HG03103 (cell line): Measurements from ENCODE around the gene WDR53.
"Not testable (repeated sequence)": the region's sequence is repeated elsewhere in the genome, so short reads cannot be mapped to it uniquely, and the experiment has no call there.

Source experiments
- ATAC-seq: cut with Tn5 transposase; IDR thresholded peaks from one replicate; pipeline ENCODE4 v1.9.1; 2021; ENCODE audit warnings: low read depth; ENCODE audit not compliant: unreplicated experiment

The WDR53 gene

DNA sequence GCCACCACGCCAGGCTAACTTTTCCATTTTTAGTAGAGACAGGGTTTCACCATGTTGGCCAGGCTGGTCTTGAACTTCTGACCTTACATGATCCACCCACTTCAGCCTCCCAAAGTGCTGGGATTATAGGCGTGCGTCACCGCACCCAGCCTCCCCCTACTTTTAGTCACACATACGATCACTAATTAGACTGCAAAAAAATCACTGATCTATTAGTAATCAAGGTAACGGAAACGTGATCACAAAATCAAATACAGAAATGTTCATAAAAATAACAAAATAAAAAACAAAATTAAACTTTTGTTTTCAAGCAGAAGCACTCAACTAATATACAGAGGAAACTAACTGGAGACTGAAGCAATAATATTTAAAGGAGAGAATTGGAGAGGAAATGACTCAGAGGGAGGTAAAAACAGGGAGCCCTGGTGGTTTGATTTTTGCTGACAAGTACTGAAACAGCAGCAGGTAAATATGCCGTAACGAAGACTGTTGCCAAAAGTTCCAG lies 4.6 kb downstream of the WDR53 start:
- no peak for ATAC-seq

GRCh38 chr3:196559826-196560225 lies 8.5 kb downstream of the WDR53 start:
- no peak for ATAC-seq

DNA sequence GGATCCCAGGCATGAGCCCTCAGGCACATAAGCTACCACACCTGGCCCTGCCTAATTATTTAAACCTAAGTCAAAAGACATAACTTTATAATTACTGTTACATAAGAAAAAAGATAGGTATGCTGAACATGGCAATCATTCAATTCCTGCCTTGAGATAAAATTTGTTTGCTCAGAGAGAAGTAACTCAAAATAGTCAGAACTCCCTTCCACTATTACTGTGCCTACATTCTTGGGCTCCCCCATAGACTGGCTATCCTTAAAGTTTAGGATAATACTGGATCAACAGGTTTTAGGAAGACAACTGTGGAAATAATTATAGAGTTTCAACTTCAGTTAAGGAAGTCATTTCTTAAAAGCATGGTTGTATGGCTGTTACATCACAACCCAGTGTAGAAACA lies 9.9 kb downstream of the WDR53 start:
- no peak for ATAC-seq

- ATAC-seq = no peak
These were observed 11.1 kb downstream of the WDR53 start for GRCh38 chr3:196557236-196557635.

DNA sequence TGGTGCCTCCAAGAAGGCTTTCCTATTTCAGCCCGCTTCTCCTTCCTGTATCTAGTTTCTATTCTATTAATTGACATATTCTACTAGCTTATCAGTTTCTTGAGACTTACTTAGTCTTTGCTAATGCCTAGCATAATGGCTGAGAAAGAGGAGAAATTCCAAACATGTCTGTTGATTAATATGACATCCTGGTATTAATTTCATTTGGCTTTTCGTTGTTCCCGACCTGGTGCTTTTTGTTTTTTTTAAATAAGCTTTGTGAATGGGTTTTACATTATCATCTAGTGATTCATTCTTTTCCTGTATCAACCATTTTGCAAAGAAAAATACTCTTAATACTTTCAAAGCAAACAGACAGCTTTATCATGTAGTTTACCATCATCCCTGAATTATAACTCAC lies 13.1 kb downstream of the WDR53 start:
- no peak for ATAC-seq

GRCh38 chr3:196554205-196554604 lies 14.1 kb downstream of the WDR53 start:
- ATAC-seq = no peak

DNA sequence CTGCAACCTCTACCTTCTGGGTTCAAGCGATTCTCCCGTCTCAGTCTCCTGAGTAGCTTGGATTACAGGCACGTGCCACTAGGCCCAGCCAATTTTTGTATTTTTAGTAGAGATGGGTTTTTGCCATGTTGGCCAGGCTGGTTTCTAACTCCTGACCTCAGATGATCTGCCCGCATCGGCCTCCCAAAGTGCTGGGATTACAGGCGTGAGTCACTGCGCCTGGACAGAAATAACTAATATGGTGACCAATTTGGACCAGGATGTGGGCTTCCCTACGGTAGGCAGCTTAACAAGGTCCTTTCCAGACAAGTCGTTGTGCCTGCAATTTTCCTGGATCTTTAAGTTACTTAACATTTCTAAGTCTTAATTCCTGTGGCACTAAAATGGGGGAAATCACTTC lies 14.8 kb downstream of the WDR53 start:
- ATAC-seq = no peak

DNA sequence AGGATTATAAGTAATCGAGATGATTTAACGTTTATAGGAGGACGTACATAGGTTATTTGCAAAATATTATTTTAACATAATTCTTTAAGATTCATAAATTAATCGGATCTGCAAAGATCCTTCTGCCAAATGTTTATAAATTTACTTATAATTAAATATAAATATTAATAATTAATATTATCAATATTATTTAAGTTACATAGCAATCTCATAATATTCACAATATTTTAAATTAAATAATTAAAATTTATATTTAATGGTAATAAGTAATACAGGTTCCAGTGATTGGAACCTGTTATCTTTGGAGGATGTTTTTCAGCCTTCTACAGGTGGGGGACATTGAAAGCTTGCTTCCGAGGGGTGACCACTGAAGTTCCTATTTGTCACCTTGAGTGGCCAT lies 16.1 kb downstream of the WDR53 start:
- no peak for ATAC-seq

GRCh38 chr3:196550172-196550571 lies 18.2 kb downstream of the WDR53 start:
- ATAC-seq = not testable (repeated sequence)

DNA sequence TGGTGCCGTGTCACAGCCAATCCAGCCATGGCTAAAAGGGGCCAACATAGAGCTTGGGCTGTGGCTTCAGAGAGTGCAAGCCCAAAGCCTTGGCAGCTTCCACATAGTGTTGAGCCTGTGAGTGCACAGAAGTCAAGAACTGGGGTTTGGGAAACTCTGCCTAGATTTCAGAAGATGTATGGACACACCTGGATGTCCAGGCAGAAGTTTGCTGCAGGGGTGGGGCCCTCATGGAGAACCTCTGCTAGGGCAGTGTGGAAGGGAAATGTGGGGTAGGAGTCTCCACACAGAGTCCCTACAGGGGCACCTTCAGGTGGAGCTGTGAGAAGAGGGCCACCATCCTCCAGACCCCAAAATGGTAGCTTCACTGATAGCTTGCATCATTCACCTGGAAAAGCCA lies 19.0 kb downstream of the WDR53 start:
- ATAC-seq = not testable (repeated sequence)

GRCh38 chr3:196547067-196547466 lies 21.3 kb downstream of the WDR53 start:
- no peak for ATAC-seq

- no peak for ATAC-seq
These were observed 21.8 kb downstream of the WDR53 start for GRCh38 chr3:196546537-196546936.

GRCh38 chr3:196544491-196544992 lies 23.8 kb downstream of the WDR53 start:
- no peak for ATAC-seq

DNA sequence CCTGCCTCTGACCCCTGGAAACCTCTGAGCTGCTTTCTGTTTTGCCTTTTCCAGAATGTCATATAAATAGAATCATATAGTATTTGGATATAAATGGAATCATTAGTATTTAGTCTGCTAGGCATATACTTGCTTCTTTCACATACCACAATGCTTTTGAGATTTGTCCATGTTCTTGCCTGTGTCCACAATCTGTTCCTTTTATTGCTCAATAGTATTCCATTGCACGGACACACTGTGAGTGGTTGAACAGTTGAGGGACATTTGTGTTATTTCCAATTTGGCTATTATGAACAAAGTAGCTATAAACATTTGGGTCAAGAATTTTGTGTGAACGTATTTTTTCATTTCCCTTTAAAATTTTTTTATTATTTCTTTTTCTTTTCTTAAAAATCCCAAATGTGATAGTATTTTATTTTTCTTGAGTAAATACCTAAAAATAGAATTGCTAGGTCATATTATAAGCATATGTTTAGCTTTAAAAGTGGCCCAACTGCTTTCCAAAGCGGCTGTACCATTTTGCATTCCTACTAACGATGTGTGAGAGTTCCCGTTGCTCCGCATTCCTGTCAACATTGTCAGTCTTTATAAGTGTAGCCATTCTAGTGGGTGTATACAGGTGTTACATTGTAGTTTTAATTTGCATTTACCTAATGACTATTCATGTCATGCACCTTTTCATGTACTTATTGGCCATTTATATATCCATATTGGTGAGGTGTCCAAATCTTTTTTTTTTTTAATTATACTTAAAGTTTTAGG lies 26.5 kb downstream of the WDR53 start:
- ATAC-seq = no peak

DNA sequence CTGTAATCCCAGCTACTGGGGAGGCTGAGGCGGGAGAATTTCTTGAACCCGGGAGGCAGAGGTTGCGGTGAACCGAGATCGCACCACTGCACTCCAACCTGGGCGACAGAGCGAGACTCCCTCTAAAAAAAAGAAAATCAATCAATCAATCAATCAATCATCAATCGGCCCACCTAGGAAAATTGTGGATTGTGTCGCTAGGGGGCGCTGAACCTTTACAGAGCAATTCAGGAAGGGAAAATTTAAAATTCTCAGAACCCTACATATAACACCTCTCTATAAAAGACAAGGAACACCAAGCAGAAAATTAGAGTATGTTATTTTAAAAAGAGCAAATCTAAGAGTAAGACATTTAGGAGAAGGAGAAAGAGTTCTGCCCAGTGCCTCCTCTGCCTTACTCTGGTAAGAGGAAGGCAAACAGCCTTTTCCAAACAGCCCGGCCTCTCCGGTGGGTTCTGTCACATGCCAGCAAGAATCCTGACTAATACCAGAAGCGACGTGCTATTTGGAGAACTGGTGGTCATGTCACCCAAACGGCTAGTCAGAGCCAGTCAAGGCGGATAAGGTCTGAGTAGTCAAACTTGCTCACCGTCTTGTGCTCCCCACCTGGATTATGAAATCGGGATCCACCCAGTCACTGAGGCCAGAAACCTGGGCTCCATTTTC lies 30.9 kb downstream of the WDR53 start:
- no peak for ATAC-seq

DNA sequence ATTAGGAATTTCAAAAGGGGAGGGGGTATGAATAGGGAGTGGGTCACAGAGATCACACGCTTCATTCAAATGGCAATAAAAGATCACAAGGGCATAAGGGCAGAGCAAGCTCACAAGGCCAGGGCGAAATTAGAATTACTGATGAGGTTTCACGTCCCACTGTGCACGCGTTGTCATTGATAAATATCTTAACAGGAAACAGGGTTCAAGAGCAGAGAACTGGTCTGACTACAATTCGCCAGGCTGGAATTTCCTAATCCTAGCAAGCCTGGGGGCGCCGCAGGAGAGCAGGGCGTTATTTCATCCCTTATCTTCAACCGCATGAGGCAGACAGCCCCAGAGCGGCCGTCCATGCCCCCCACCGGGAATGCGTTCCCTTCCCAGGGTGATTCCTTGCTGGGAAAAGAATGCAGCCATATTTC lies 35.1 kb downstream of the WDR53 start:
- ATAC-seq = no peak

DNA sequence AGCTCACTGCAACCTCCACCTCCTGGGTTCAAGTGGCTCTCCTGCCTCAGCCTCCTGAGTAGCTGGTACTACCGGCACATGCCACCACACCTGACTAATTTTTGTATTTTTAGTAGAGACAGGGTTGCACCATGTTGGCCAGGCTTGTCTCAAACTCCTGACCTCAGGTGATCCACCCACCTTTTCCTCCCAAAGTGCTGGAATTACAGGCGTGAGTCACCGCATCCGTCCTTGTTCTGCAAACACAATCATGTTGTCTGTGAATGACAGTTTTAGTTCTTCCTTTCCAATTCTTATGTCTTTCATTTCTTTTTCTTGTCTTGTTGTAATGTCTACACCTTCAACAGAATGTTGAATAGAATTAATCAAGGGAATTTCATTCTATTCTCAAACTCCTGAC lies 36.9 kb downstream of the WDR53 start:
- no peak for ATAC-seq

- peak; percentile 68 for ATAC-seq
These were observed 39.6 kb downstream of the WDR53 start for GRCh38 chr3:196528639-196529233.

GRCh38 chr3:196525141-196525540 lies 43.2 kb downstream of the WDR53 start:
- ATAC-seq = no peak

GRCh38 chr3:196524527-196524926 lies 43.8 kb downstream of the WDR53 start:
- ATAC-seq = no peak

DNA sequence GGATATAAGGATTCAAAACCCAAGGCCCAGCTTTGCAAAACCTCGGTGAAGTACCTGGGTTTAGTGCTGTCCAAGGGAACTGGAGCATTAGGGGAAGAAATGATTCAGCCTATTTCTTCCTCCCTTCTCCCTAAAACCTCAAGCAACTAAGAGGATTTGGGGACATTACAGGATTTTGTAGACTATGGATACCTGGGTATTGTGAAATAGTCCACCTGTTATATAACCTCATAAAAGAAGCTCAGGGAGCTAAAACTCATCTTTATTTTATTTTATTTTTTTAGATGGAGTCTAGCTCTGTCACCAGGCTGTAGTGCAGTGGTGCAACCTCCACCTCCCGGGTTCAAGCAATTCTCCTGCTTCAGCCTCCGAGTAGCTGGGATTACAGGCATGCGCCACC lies 44.5 kb downstream of the WDR53 start:
- no peak for ATAC-seq
